D721Med (cell line): ENCODE results near the gene HHEX.
"Not testable (repeated sequence)": the region's sequence is repeated elsewhere in the genome, so short reads cannot be mapped to it uniquely, and the experiment has no call there.

Experiments used
- DNase-seq: peaks from one replicate; pipeline ENCODE4 v3.0.0; 2011; ENCODE audit warnings: low spot score; ENCODE audit not compliant: insufficient read length
- FAIRE-seq: peaks from 2 replicates; lab custom pipeline; 2011; peaks lifted over from hg19 to GRCh38; lab: Jason Lieb, UNC
- TF ChIP-seq, protein P1 (sequence below): IDR thresholded peaks from 2 replicates; pipeline ENCODE4 v1.5.1; 2012; ENCODE audit warnings: mild to moderate bottlenecking, control low read depth; ENCODE audit not compliant: insufficient read depth; ENCODE audit errors: missing control alignments

Gene HHEX

DNA sequence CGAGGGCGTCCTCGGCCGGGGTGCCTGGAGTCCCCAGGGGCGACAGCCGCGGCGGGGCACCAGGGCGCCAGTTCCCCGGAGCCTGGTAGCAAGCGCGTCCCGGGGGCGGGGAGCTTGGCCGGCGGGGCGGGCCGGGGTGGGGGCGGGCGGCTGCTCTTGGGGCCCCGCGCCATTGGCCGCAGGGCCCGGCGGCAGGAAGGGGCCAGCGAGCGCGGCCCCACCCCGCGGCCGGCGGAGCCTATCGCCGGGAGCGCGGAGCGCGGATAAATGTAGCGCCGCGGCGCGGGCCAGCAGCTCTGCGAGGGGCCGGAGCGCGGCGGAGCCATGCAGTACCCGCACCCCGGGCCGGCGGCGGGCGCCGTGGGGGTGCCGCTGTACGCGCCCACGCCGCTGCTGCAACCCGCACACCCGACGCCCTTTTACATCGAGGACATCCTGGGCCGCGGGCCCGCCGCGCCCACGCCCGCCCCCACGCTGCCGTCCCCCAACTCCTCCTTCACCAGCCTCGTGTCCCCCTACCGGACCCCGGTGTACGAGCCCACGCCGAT is at the start of gene HHEX:
HHEX (plus strand) TSS at position 293 of the 548 bp plus-strand sequence; CDS start at position 325, 32 bp downstream.
- no peak for FAIRE-seq
- TF ChIP-seq, protein P1, sequence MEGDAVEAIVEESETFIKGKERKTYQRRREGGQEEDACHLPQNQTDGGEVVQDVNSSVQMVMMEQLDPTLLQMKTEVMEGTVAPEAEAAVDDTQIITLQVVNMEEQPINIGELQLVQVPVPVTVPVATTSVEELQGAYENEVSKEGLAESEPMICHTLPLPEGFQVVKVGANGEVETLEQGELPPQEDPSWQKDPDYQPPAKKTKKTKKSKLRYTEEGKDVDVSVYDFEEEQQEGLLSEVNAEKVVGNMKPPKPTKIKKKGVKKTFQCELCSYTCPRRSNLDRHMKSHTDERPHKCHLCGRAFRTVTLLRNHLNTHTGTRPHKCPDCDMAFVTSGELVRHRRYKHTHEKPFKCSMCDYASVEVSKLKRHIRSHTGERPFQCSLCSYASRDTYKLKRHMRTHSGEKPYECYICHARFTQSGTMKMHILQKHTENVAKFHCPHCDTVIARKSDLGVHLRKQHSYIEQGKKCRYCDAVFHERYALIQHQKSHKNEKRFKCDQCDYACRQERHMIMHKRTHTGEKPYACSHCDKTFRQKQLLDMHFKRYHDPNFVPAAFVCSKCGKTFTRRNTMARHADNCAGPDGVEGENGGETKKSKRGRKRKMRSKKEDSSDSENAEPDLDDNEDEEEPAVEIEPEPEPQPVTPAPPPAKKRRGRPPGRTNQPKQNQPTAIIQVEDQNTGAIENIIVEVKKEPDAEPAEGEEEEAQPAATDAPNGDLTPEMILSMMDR, result no peak
- DNase-seq, result no peak

DNA sequence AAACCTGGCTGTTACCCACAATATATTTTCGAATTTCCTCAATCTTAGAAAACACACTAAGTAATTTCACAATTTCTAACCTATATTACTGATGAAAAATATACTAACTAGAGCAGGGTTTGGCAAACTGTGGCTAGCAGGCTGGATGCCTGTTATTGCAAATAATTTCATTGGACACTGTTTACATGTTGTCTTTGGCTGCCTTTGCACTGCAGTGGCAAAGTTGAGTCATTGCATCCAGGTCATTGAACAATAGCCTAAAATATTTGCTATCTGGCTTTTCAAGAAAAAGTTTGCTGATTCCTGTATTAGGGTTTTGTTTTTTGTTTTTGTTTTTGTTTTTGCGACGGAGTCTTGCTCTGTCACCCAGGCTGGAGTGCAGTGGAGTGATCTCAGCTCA is 49.6 kb upstream of the HHEX start:
- TF ChIP-seq, protein P1, result no peak
- no peak for DNase-seq

DNA sequence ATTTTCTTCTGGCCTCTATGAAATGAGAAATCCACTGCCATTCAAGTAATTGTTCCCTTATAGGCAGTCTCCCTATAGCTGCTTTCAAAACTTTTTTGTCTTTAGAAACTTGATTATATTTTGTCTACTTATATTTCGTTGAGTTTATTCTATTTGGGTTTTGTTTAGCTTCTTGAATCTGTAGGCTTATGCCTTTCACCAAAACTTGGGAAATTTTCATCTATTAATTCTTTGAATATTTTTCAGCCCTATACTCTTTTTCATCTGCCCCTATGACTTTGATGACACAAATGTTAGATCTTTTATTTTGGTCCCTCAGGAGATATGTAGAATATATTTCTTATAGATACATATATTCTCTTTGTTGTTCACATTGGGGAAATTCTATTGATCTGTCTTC is 48.3 kb upstream of the HHEX start:
- TF ChIP-seq, protein P1, result no peak
- DNase-seq (no peak), FAIRE-seq (no peak)

More for the DNA sequence above, 49.6 kb upstream of the HHEX start:
- no peak for FAIRE-seq

DNA sequence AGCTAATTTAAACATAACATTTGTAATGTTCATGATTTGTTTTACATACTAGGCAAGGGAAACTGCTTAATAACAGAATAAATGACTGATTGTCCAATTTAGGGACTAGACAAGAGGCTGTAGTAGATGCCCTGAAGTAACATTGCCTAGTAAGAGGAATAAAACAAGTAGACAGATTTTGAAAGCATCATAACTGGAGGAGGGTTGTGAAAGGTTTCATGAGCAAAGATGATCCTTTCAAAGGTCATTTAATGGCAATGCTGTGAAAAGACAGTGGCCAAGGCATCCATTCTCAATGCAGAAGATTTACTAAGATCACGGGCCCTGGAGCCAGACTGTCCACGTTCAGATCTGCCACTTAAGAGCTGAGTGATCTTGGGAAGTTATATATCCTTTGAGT is 44.8 kb upstream of the HHEX start:
- FAIRE-seq (no peak), DNase-seq (no peak)
- TF ChIP-seq, protein P1, result no peak

DNA sequence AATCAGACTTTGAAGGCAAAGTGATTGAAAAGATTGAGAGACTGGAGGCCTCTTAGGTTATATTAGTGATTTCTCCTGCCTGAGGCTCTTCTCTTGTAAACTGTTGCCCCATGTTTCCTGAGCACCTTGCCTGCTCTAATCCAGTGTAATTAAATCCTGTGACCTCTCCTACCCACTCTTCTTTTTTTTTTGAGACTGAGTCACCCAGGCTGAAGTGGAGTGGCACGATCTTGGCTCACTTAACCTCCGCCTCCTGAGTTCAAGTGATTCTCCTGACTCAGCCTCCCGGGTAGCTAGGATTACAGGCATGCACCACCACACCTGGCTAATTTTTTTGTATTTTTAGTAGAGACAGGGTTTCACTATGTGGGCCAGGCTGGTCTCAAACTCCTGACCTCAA is 38.9 kb upstream of the HHEX start:
- FAIRE-seq, DNase-seq: not testable (repeated sequence)

DNA sequence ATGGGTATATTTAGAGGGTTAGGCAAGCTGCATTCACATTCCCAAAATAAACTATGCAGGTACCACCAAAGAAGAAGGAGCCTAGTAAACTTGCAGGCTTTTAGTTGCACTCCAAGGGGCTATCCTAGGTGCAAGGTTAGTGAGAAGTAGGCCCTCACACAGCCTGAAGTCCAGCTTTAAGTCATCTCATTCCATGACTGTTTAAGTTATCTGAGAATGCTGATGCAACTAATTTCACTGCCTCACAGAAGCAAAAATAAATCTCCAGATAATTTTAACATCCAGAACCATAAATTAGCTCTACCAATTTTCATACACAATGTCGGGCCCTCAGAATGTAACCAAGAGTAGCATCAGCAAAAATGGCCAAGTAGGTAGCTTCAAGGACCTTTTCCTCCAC is 34.3 kb upstream of the HHEX start:
- no peak for DNase-seq
- TF ChIP-seq, protein P1, result no peak
- FAIRE-seq, result no peak

DNA sequence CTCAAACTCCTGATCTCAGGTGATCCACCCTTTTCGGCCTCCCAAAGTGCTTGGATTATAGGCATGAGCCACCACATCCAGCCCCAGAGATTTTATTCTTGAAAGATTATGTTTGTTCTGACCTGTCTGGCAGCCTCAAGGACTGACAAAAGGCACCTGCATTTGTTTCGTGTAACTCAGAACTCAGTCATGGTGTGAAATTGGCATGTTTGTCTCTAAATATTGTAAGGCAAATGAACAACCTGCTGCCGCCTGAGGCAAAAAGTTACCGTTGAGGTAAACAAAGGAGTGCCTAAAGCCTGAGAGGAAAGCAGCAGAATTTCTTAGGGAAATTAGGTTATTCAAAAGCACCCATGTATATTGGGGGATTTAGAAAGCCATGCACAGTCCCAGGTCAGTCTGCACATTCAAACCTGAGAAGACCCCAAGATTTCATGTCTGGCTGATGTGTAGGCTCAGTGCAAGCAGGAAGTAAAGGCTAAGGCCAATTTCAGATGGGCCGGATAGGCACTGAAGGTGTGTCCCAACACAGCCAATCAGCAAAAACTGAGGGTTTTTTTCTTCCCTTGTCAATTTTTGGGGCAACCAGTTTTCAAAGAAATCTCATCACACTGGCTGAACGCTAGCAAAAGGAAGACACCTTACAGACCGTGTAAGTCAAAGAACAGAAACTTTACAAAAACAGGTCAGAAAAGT is 33.3 kb upstream of the HHEX start:
- no peak for FAIRE-seq
- no peak for DNase-seq
- TF ChIP-seq, protein P1, result no peak
